ENCODE data around the gene ARHGAP9. TPM values are rescaled to one million over a fixed set of nuclear protein-coding genes. Genes with fewer than 3 reads are reported as not detected.

ARHGAP9 gene
- total and polyA plus RNA-seq, 2 of the 4 experiments (the other 2 are of a cell fraction), result 0.18 to 0.79 TPM

GRCh38 chr12:57498571-57498970 is 18.9 kb upstream of the ARHGAP9 start:
- Histone ChIP-seq H3K79me1 (ENCODE audit: low read depth in 1 of 2, low read length in 2 of 2) (peaks cover 41 to 42% of the 10 kb centered on the region in 2 experiments), H3K4me3 (ENCODE audit: insufficient read depth, low read depth, low read length) (no peak overlapping the region), H2AFZ (replicated peaks; ENCODE audit: low read length, poor library complexity) (no peak overlapping the region), H3K23ac (ENCODE audit: low read depth, low read length) (no peak overlapping the region), H3K9ac (ENCODE audit: low read depth, low read length) (no peak overlapping the region), H3K18ac (ENCODE audit: low read depth, low read length) (no peak overlapping the region), H4K5ac (ENCODE audit: low read depth, low read length) (no peak overlapping the region), H3K4ac (ENCODE audit: low read depth, low read length) (no peak overlapping the region), H4K20me1 (ENCODE audit: insufficient read depth, low read length) (peaks cover 22% of the 10 kb centered on the region; the same call in 1 of the 2 replicates), H2BK20ac (ENCODE audit: low read depth, low read length) (no peak overlapping the region), H2BK15ac (ENCODE audit: low read depth, low read length) (no peak overlapping the region), H3K27ac (ENCODE audit: insufficient read depth, low read length) (no peak overlapping the region), H2AK9ac (replicated peaks; ENCODE audit: low read depth, low read length, poor library complexity) (no peak overlapping the region), H3K27me3 (ENCODE audit: control insufficient read depth, insufficient read depth, low read length) (no peaks in the 10 kb centered on the region), H3K9me3 (ENCODE audit: control insufficient read depth, insufficient read depth, low read length) (no peaks in the 10 kb centered on the region), H4K8ac (ENCODE audit: low read depth in 2 of 2, low read length in 2 of 2) (no peak overlapping the region), H2BK120ac (ENCODE audit: low read depth, low read length) (no peak overlapping the region), H4K91ac (ENCODE audit: insufficient read depth, low read depth, low read length) (no peak overlapping the region), H3K36me3 (ENCODE audit: control insufficient read depth, insufficient read depth, low read length) (peaks cover 47% of the 10 kb centered on the region), H3K56ac (ENCODE audit: extremely low read depth, insufficient read depth, low read length) (no peak overlapping the region), H3K9me1 (ENCODE audit: insufficient read depth, low read length) (peaks cover 14% of the 10 kb centered on the region), H3K4me2 (ENCODE audit: low read depth, low read length) (no peak overlapping the region), H3K14ac (replicated peaks; ENCODE audit: low read depth, low read length) (no peak overlapping the region), H2AK5ac (ENCODE audit: low read depth, low read length) (no peak overlapping the region), H3K4me1 (ENCODE audit: control insufficient read depth, insufficient read depth, low read length) (no peaks in the 10 kb centered on the region), H2BK5ac (ENCODE audit: low read depth, low read length, poor library complexity, severe bottlenecking) (no peak overlapping the region)
- dilution Hi-C loops (cut with HindIII; ENCODE audit: low sequenced_read_pairs, unreplicated experiment), result no loop called here
- no CpG with 5 or more reads among the region's 4 CpGs for WGBS, 2 experiments (ENCODE audit: extremely low coverage in 2 of 2, insufficient read length in 1 of 2)
- intact Hi-C loops (cut with micrococcal nuclease), result no loop called here
- POLR2A ChIA-PET (ENCODE audit: unreplicated experiment), result interaction anchor here (0.7 kb wide), 1 partner anchor 216 kb away, joined by 14 read pairs; no protein-coding TSS in a partner anchor
- DNase-seq (no peak), ATAC-seq (ENCODE audit: low read depth) (no peak)
- no peak for TF ChIP-seq NFE2L2 (IDR thresholded peaks at IDR 0.05; ENCODE audit: low read depth, low read length)
- no peak for TF ChIP-seq CTCF (conservative IDR thresholded peaks at IDR 0.05; ENCODE audit: low read depth, low read length)
- no peak for TF ChIP-seq RAD21 (IDR thresholded peaks at IDR 0.05; ENCODE audit: low read length)
- no peak for TF ChIP-seq SMC3 (IDR thresholded peaks at IDR 0.05; ENCODE audit: low read depth, low read length)
- no peak for TF ChIP-seq CHD1 (IDR thresholded peaks at IDR 0.05; ENCODE audit: low read depth, low read length)
- no peak for TF ChIP-seq MXI1 (IDR thresholded peaks at IDR 0.05; ENCODE audit: borderline replicate concordance, low read depth, low read length)
- TF ChIP-seq CEBPB (IDR thresholded peaks at IDR 0.05; ENCODE audit: low read depth, low read length), result no peak
- TF ChIP-seq USF2 (IDR thresholded peaks at IDR 0.05; ENCODE audit: low read depth, low read length), result no peak
- no peak for TF ChIP-seq ELK1 (IDR thresholded peaks at IDR 0.05; ENCODE audit: borderline replicate concordance, low read depth, low read length)
- TF ChIP-seq MAZ (IDR thresholded peaks at IDR 0.05; ENCODE audit: borderline replicate concordance, low read depth, low read length), result no peak
- in situ Hi-C loops (cut with MboI; ENCODE audit: low sequenced_read_pairs), result no loop called here
- BruUV-seq (replicated peaks), result no TSS peak
- CTCF ChIA-PET, result no interaction called here
